H1 (cell line): Measurements from ENCODE around the gene METTL6. TPM values are rescaled to one million over a fixed set of nuclear protein-coding genes. Genes with fewer than 3 reads are reported as not detected.

Experiments used
- CTCF ChIA-PET: fragments of 300-600 bp; sonication (Branson Sonifier 250); formaldehyde crosslinking; loops from one replicate; lab custom pipeline; 2021; ENCODE audit not compliant: partially characterized antibody; lab: Charles Lee
- POLR2A ChIA-PET: fragments of 300-600 bp; sonication (Branson Sonifier 250); formaldehyde crosslinking; loops from one replicate; lab custom pipeline; 2021; ENCODE audit warnings: inconsistent platforms; ENCODE audit not compliant: partially characterized antibody; lab: Charles Lee
- DNase-seq, 2 experiments: peaks; one replicate each; pipeline versions ENCODE4 v3.0.0 to v3.0.0-alpha.2; 2010 to 2022; ENCODE audit warnings: low spot score in 2 of 2, low read depth in 1 of 2, mixed read lengths in 1 of 2
- FAIRE-seq: peaks from 2 replicates; lab custom pipeline; 2011; peaks lifted over from hg19 to GRCh38; lab: Jason Lieb, UNC
- H2AFZ ChIP-seq: 2 replicates; pipeline ENCODE4 v1.8.1; 2012; ENCODE audit warnings: low read length, inconsistent platforms
- H2AK5ac ChIP-seq: 2 replicates; pipeline ENCODE4 v1.6.1; 2013; ENCODE audit warnings: low read depth, low read length
- H2BK120ac ChIP-seq: replicated peaks from 2 replicates; pipeline ENCODE3; 2013; ENCODE audit warnings: low read depth, low read length, inconsistent platforms
- H2BK12ac ChIP-seq: 2 replicates; pipeline ENCODE4 v1.6.1; 2013; ENCODE audit warnings: low read depth, low read length
- H2BK15ac ChIP-seq: 2 replicates; pipeline ENCODE4 v1.6.1; 2013; ENCODE audit warnings: low read length
- H2BK20ac ChIP-seq: 2 replicates; pipeline ENCODE4 v1.6.1; 2013; ENCODE audit warnings: low read length
- H2BK5ac ChIP-seq: 2 replicates; pipeline ENCODE4 v1.6.1; 2013; ENCODE audit warnings: low read depth, low read length
- H3K14ac ChIP-seq: 2 replicates; pipeline ENCODE4 v1.6.1; 2013; ENCODE audit warnings: inconsistent platforms; ENCODE audit not compliant: insufficient read length
- H3K18ac ChIP-seq: 2 replicates; pipeline ENCODE4 v1.6.1; 2013; ENCODE audit warnings: low read length; ENCODE audit errors: extremely low read depth
- H3K23ac ChIP-seq: 2 replicates; pipeline ENCODE4 v1.6.1; 2013; ENCODE audit warnings: inconsistent platforms; ENCODE audit not compliant: insufficient read length
- H3K23me2 ChIP-seq: 2 replicates; pipeline ENCODE4 v1.6.1; 2013; ENCODE audit warnings: low read depth, low read length
- H3K27ac ChIP-seq: 2 replicates; pipeline ENCODE4 v1.6.1; 2011; ENCODE audit warnings: low read depth, low read length, inconsistent platforms
- H3K27me3 ChIP-seq, 4 experiments: replicated peaks in 1 of 4; 1 replicate in 1 of 4; 2 replicates in 3 of 4; pipeline versions ENCODE4 v1.6.1 to v1.8.1; 2011 to 2013; ENCODE audit warnings: low read length in 3 of 4, mild to moderate bottlenecking in 3 of 4, inconsistent platforms in 2 of 4, mixed read lengths in 2 of 4, moderate library complexity in 1 of 4; ENCODE audit not compliant: control insufficient read depth in 3 of 4, insufficient read depth in 3 of 4; ENCODE audit errors: extremely low read depth in 1 of 4
- H3K36me3 ChIP-seq, 4 experiments: 2 replicates each; pipeline versions ENCODE4 v1.6.1 to v1.8.1; 2011 to 2013; ENCODE audit warnings: mild to moderate bottlenecking in 4 of 4, low read length in 3 of 4, moderate library complexity in 2 of 4, control low read depth in 1 of 4, inconsistent platforms in 1 of 4; ENCODE audit not compliant: insufficient read depth in 4 of 4, control insufficient read depth in 2 of 4
- H3K4ac ChIP-seq: replicated peaks from 2 replicates; pipeline ENCODE3; 2013; ENCODE audit warnings: low read length, low read depth, mixed read lengths, inconsistent platforms; ENCODE audit not compliant: insufficient read length
- H3K4me1 ChIP-seq, 4 experiments: replicated peaks in 1 of 4; 1 replicate in 1 of 4; 2 replicates in 3 of 4; pipeline versions ENCODE4 v1.6.1 to v1.8.1; 2011 to 2013; ENCODE audit warnings: low read length in 3 of 4, inconsistent platforms in 2 of 4, mixed read lengths in 1 of 4; ENCODE audit not compliant: insufficient read depth in 4 of 4, control insufficient read depth in 3 of 4
- H3K4me2 ChIP-seq, 2 experiments: 2 replicates each; pipeline versions ENCODE4 v1.6.1 to v1.8.1; 2011 to 2013; ENCODE audit warnings: low read depth in 2 of 2, low read length in 2 of 2, control low read depth in 1 of 2, inconsistent platforms in 1 of 2, mild to moderate bottlenecking in 1 of 2; ENCODE audit not compliant: insufficient read depth in 1 of 2
- H3K4me3 ChIP-seq, 4 experiments: fragments of 200-600, 300-600 bp in 1 of 4; sonication (generic), shearing (Covaris generic), sonication (Bioruptor Twin) in 1 of 4; 2 replicates each; pipeline versions ENCODE4 v1.5.1 to v1.8.1; 2011 to 2016; ENCODE audit warnings: low read length in 4 of 4, low read depth in 3 of 4, control low read depth in 2 of 4, inconsistent platforms in 2 of 4, mild to moderate bottlenecking in 2 of 4, mixed read lengths in 1 of 4, moderate library complexity in 1 of 4; ENCODE audit not compliant: insufficient read depth in 2 of 4; ENCODE audit errors: extremely low read depth in 1 of 4
- H3K56ac ChIP-seq: replicated peaks from 2 replicates; pipeline ENCODE3; 2013; ENCODE audit warnings: low read depth, mild to moderate bottlenecking, mixed read lengths, low read length, inconsistent platforms; ENCODE audit not compliant: insufficient read length
- H3K79me1 ChIP-seq: 2 replicates; pipeline ENCODE4 v1.6.1; 2013; ENCODE audit warnings: low read depth, low read length, control low read depth
- H3K79me2 ChIP-seq, 2 experiments: 2 replicates each; pipeline versions ENCODE4 v1.6.1 to v1.8.1; 2012 to 2013; ENCODE audit warnings: low read length in 2 of 2, mild to moderate bottlenecking in 2 of 2, inconsistent platforms in 1 of 2; ENCODE audit not compliant: insufficient read depth in 2 of 2, control insufficient read depth in 1 of 2
- H3K9ac ChIP-seq, 4 experiments: replicated peaks in 1 of 4; 1 replicate in 1 of 4; 2 replicates in 3 of 4; pipeline versions ENCODE4 v1.6.1 to v1.8.1; 2011 to 2013; ENCODE audit warnings: low read depth in 3 of 4, low read length in 3 of 4, control low read depth in 2 of 4, mild to moderate bottlenecking in 2 of 4, moderate library complexity in 2 of 4, inconsistent platforms in 1 of 4; ENCODE audit errors: extremely low read depth in 1 of 4
- H3K9me3 ChIP-seq, 2 experiments: 2 replicates each; pipeline versions ENCODE4 v1.6.1 to v1.8.1; 2012 to 2013; ENCODE audit warnings: mild to moderate bottlenecking in 2 of 2, moderate library complexity in 2 of 2, control low read depth in 1 of 2, inconsistent platforms in 1 of 2, low read depth in 1 of 2, low read length in 1 of 2, mixed read lengths in 1 of 2; ENCODE audit not compliant: insufficient read depth in 2 of 2
- H4K20me1 ChIP-seq, 2 experiments: replicated peaks in 1 of 2; 2 replicates each; pipeline versions ENCODE3 to v1.8.1; 2011 to 2013; ENCODE audit warnings: inconsistent platforms in 2 of 2, low read length in 2 of 2, mild to moderate bottlenecking in 1 of 2; ENCODE audit not compliant: insufficient read depth in 2 of 2, control insufficient read depth in 1 of 2
- H4K5ac ChIP-seq: 2 replicates; pipeline ENCODE4 v1.6.1; 2013; ENCODE audit warnings: low read length, low read depth, mixed read lengths, inconsistent platforms; ENCODE audit not compliant: insufficient read length
- H4K8ac ChIP-seq: 2 replicates; pipeline ENCODE4 v1.8.0; 2013; ENCODE audit warnings: mild to moderate bottlenecking, moderate library complexity, low read length, inconsistent platforms; ENCODE audit not compliant: insufficient read depth; ENCODE audit errors: extremely low read depth
- H4K91ac ChIP-seq: replicated peaks from 2 replicates; pipeline ENCODE3; 2013; ENCODE audit warnings: low read length, mixed read lengths, inconsistent platforms; ENCODE audit not compliant: insufficient read length
- CBX8 ChIP-seq: fragments of 300-800, 300-1000 bp; sonication (generic); IDR thresholded peaks from 2 replicates; pipeline ENCODE4 v1.7.1; 2016; ENCODE audit warnings: low read depth, low read length, borderline replicate concordance
- CTBP2 ChIP-seq: IDR thresholded peaks from 2 replicates; pipeline ENCODE4 v1.7.0; 2011; ENCODE audit warnings: borderline replicate concordance, mild to moderate bottlenecking, moderate library complexity, mixed read lengths, low read length; ENCODE audit not compliant: insufficient read depth, insufficient read length
- EP300 ChIP-seq, 2 experiments: IDR thresholded peaks; 1 replicate in 1 of 2; 2 replicates in 1 of 2; pipeline ENCODE4 v1.6.1; 2011 to 2012; ENCODE audit warnings: low read depth in 2 of 2, low read length in 2 of 2, mild to moderate bottlenecking in 2 of 2, borderline replicate concordance in 1 of 2, inconsistent platforms in 1 of 2, moderate library complexity in 1 of 2
- EZH2 ChIP-seq: fragments of 200-600 bp; sonication (generic); IDR thresholded peaks from 2 replicates; pipeline ENCODE4 v1.7.1; 2012; ENCODE audit warnings: low read depth, mild to moderate bottlenecking, moderate library complexity, low read length, inconsistent platforms; ENCODE audit not compliant: severe bottlenecking
- JUN ChIP-seq: IDR thresholded peaks from 2 replicates; pipeline ENCODE4 v1.6.1; 2011; ENCODE audit warnings: low read depth, mild to moderate bottlenecking, improper control_type of control experiment, low read length
- POLR2A ChIP-seq, 2 experiments: IDR thresholded peaks; 1 replicate in 1 of 2; 2 replicates in 1 of 2; pipeline ENCODE4 v1.6.1; 2011; ENCODE audit warnings: low read depth in 2 of 2, low read length in 2 of 2, mild to moderate bottlenecking in 2 of 2; ENCODE audit errors: control extremely low read depth in 1 of 2
- SAP30 ChIP-seq: fragments of 300-600 bp; sonication (generic); IDR thresholded peaks from 2 replicates; pipeline ENCODE4 v1.7.1; 2012; ENCODE audit warnings: low read length, moderate library complexity, mild to moderate bottlenecking, inconsistent platforms; ENCODE audit not compliant: insufficient read depth, insufficient replicate concordance
- SUZ12 ChIP-seq: fragments of 200-600 bp; sonication (generic); IDR thresholded peaks from 2 replicates; pipeline ENCODE4 v1.6.1; 2012; ENCODE audit warnings: mild to moderate bottlenecking, inconsistent platforms, low read length, moderate library complexity, mixed read lengths
- YY1 ChIP-seq: IDR thresholded peaks from 2 replicates; pipeline ENCODE4 v1.6.1; 2011; ENCODE audit warnings: low read depth, mild to moderate bottlenecking, low read length
- WGBS, 2 experiments: shearing (Covaris generic) in 1 of 2; methylation state at CpG; one replicate each; pipeline versions ENCODE4 v1.1.6 to v1.1.7; 2013 to 2015; ENCODE audit warnings: low lambda C conversion rate in 2 of 2, mixed read lengths in 2 of 2, inconsistent platforms in 1 of 2, low coverage in 1 of 2, missing lambda C conversion rate in 1 of 2; ENCODE audit not compliant: insufficient replicate concordance in 2 of 2, insufficient coverage in 1 of 2, insufficient read length in 1 of 2; ENCODE audit errors: extremely low coverage in 1 of 2, missing lambda C conversion rate in 1 of 2; 5-methylcytosine and 5-hydroxymethylcytosine counted together
- polyA plus RNA-seq, 7 experiments: library from polyadenylated mRNA; depleted of rRNA in 3 of 7; stranded (reverse) in 5 of 7; unstranded in 2 of 7; fragments of >200 nt in 5 of 7; fragments of 200-250 nt in 2 of 7; gene quantifications; 1 replicate in 5 of 7; 2 replicates in 1 of 7; 4 replicates in 1 of 7; pipeline versions ENCODE4 v1.2.1 to v1.2.3, GENCODE V29; 2011 to 2013; ENCODE audit warnings: missing spikeins in 2 of 7, mixed read lengths in 2 of 7
- total RNA-seq: library from RNA; stranded (reverse); fragmentation: NEBNext Ultra II Directional; extraction: Animal tissue kit (Norgen Biotek cat#: 25700); gene quantifications from 2 replicates; pipeline ENCODE4 v1.2.1, GENCODE V29; 2021

The METTL6 gene
- total and polyA plus RNA-seq, 2 of the 8 experiments (the other 6 are each of a cell fraction or from before 2014, with no cell fraction given) = 18.4 to 20.0 TPM

GRCh38 chr3:15456321-15456720 is 29.0 kb upstream of the METTL6 start:
- H4K91ac ChIP-seq = no peak overlapping the region
- H3K27me3 ChIP-seq = no peaks in the 10 kb centered on the region
- no peak for FAIRE-seq
- H4K5ac ChIP-seq = no peak overlapping the region
- H3K14ac ChIP-seq = no peak overlapping the region
- TF ChIP-seq YY1 (no peak), SUZ12 (no peak), EP300 (IDR thresholded peaks at IDR 0.05; ENCODE audit: borderline replicate concordance in 1 of 2, low read depth in 2 of 2, low read length in 2 of 2) (no peak), SAP30 (no peak), POLR2A (IDR thresholded peaks at IDR 0.05; ENCODE audit: control extremely low read depth in 1 of 2, low read depth in 2 of 2, low read length in 2 of 2) (no peak), CTBP2 (no peak), EZH2 (no peak), CBX8 (no peak), JUN (no peak)
- H3K56ac ChIP-seq = no peak overlapping the region
- POLR2A ChIA-PET = no interaction called here
- H3K18ac ChIP-seq = no peak overlapping the region
- no peaks in the 10 kb centered on the region for H3K79me1 ChIP-seq
- 90% methylated on average over 2 of the region's 2 CpGs; no CpG with 5 or more reads in 1 of the 2 experiments for WGBS, 2 experiments
- H2BK20ac ChIP-seq = no peak overlapping the region
- no peaks in the 10 kb centered on the region for H3K23me2 ChIP-seq
- no peak overlapping the region for H2AK5ac ChIP-seq
- H2AFZ ChIP-seq = no peak overlapping the region
- DNase-seq = no peak
- no peaks in the 10 kb centered on the region for H3K79me2 ChIP-seq
- H2BK12ac ChIP-seq = no peak overlapping the region
- H3K23ac ChIP-seq = no peak overlapping the region
- no peaks in the 10 kb centered on the region for H3K9me3 ChIP-seq
- H3K27ac ChIP-seq = no peak overlapping the region
- no peaks in the 10 kb centered on the region for H4K20me1 ChIP-seq
- H2BK5ac ChIP-seq = no peak overlapping the region
- CTCF ChIA-PET = no interaction called here
- no peak overlapping the region for H3K4ac ChIP-seq
- H3K36me3 ChIP-seq = no peaks in the 10 kb centered on the region
- H2BK15ac ChIP-seq = no peak overlapping the region
- H2BK120ac ChIP-seq = no peak overlapping the region
- no peaks in the 10 kb centered on the region for H3K4me1 ChIP-seq
- no peak overlapping the region for H3K4me2 ChIP-seq
- no peak overlapping the region for H3K4me3 ChIP-seq
- no peak overlapping the region for H3K9ac ChIP-seq
- H4K8ac ChIP-seq = no peak overlapping the region
